ENCODE results near the gene SH3GL2.

SH3GL2 gene

DNA sequence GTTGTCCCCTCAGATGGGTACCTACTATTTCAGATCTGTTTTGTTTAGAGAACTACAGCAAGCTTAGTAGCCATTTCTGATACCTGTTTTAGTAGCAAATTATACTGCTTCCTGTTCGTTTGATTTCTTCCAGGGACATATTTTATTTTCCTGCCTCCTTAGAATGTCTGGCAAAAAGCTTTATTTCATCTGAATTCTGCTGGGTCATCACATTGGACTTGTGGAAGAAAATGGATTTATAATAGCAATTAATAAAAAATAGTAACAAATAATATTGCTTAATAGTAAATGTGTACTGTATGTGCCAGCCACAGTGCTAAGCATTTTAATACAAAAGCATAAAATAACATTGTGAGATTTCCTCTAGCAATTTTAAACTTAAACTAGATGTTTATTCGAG is 79.4 kb downstream of the SH3GL2 start:
- no peak for DNase-seq (ENCODE audit: low read depth)

DNA sequence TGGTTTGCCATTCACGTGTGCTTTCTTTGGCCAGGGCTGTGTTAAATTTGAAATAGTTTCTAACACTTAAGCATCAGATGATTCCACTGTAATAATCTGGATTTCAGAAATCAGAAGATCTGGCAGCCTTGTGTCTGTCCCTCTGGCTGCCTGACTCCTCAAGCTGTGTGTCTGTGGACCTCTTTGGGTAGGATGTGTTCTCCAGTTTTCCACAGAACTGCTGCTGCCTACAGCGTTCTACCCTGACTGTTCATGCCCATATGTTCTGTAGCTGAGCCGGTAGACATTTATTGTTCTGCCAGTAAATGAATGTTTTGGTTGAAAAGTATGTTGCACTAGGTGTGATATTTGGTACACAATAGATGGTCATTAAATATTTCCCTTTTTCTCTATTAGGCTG is 81.3 kb downstream of the SH3GL2 start:
- DNase-seq (ENCODE audit: low read depth), result no peak

DNA sequence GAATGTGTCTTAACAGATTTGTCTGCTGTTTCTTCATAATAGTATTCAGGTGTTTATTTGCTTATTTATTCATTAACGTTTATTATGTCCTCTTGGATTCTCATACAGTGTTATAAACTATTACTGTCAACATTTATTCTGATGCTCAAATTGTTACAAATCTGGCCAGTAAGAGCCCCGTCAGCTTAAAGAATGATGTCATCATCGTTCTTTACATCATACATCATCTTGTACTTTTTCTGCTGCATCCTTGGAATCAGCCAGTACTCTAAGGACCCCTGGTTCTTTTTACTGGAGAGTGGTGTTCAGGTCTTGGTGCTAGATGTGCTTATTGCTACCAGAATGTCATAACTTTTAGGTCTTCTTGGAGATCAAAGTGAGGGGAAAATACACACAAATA is 86.6 kb downstream of the SH3GL2 start:
- DNase-seq (ENCODE audit: low read depth), result no peak

DNA sequence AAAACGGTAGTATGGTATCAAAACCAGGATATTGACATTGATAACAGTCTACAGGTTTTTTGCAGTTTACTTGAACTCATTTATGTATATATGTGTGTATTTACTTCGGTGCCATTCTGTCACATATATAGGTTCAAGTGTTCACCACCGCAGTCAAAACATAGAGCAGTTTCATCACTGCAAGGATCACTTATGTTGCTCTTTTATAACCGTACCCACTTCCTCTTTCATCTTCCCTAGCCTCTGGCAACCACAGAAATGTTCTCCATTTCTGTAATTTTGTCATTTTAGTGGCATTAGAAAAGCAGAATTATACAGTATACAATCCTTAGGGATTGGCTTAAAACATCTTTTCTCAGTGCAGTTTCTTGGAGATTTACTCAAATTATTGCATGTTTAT is 90.3 kb downstream of the SH3GL2 start:
- no peak for DNase-seq (ENCODE audit: low read depth)

DNA sequence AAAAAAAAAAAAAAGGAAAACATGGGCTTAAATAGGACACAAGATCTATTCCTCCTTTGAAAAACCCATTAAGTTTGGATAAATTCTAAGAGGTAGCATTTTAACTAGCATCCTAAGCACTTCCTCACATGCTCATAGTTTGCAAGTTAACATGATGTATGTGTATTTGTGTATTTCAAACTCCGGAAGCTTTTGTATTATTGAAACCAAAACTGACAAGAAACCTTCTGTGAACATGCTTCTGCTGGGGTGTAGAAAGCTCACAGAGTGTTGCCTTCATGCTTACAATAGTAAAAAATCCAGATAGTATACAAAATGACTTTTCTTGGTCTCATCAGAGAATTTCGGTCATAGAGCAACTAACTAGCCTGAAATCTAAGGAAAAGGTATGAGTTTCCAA is 103.8 kb downstream of the SH3GL2 start:
- DNase-seq (ENCODE audit: low read depth), result no peak

DNA sequence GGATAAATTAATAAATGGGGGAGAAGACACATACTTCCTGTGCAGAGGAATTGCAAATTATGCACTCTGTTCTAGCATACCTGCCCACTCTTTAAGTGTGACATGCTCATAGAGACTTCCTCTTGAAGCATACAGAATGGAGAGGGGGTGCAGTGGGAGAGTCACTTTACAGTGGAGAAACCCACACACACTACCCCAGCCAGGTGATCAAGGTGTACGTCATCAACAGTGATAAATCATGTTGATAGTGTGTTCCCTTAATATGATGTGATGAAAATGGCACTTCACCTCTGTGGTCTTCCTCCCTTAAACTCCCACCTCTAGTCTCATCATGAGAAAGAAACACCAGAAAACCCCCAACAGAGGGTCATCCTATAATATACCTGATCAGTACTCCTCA is 110.0 kb downstream of the SH3GL2 start:
- no peak for DNase-seq (ENCODE audit: low read depth)

DNA sequence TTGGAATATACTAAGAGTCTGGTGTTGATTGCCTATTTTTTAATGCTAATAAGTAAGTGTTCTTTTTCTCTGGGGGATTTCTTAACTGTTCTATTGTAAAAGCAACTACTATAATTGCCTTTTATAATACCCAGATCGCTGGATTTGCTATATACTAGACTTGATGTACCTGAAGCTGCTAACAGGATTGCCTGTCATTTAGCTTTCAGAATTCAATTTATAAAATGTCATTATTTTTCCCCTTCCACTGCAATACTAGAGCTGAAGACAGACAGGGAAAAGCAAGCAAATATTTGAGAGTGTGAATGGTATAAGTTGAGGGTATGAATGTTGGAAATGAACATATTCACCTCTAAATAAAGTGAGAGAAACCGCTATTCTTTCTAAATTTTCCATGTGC is 115.5 kb downstream of the SH3GL2 start:
- DNase-seq (ENCODE audit: low read depth), result no peak

DNA sequence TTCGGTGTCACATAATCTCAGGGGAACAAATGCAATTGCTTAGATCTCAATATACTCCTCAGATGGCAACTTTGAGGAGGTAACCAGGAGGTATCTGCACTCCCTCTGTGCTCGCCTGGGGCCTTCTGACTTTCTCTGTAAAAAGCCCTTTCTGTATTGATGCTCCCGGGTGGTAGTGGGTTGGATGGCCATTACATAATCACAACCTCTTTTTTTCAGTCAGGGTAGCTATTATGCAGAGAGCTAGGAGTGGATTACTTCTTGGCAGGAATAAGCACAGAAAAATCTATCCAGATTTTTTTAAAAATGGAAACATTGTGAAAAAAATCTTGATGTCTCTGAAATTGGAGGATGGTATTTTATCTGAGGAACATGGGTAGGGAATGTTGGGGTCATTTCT is 116.6 kb downstream of the SH3GL2 start:
- no peak for DNase-seq (ENCODE audit: low read depth)

DNA sequence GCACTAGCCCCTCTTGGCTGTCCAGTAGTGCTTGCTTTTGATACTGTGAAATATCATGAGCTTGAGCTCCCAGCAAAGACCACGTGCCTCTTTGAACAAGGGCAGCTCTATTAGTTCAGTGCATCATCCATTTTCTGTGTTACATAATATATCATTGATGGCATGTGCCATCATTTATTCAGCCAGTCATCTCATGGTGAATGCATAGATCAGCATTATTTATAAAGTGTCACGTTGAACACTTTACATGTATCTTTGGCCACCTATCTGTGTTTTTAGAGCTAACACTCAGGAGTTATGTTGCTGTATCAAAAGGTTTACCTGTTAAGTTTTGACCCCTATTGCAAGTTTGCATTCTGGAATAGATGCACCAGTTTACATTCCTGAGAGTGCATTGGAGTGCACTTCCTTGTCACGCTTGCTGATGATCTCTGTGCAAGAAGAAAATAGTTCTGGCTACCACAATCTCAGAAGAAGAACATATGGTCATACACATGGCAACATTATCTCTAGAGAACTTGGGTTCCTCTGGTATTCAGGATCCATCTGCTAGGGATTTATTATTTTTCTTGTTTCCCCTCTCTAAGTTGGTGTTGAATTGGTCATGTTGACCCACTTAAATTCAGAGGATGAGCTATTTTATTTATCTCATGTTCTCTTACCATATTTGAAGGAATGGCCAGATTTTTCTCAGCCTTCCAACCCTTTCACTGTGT is 120.9 kb downstream of the SH3GL2 start:
- no peak for DNase-seq (ENCODE audit: low read depth)

DNA sequence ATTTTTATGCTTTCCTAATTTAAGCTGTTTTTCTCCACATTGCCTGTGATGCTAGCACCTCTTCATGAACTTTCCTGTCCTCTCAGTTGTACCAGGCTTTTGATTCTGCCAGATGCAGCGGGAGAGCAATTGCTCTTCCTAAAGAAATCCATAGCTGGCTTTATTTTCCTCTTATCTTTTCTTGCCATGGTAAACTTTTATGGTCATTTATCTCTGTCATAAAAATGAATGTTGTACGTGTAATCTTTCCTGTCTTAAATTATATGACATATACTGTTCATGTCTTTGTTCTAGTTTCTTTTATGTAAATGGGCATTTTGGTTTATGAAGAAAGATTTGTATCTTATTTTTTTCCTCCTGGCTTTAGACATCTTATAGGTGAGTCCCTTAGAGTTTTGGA is 127.5 kb downstream of the SH3GL2 start:
- DNase-seq (ENCODE audit: low read depth), result no peak

DNA sequence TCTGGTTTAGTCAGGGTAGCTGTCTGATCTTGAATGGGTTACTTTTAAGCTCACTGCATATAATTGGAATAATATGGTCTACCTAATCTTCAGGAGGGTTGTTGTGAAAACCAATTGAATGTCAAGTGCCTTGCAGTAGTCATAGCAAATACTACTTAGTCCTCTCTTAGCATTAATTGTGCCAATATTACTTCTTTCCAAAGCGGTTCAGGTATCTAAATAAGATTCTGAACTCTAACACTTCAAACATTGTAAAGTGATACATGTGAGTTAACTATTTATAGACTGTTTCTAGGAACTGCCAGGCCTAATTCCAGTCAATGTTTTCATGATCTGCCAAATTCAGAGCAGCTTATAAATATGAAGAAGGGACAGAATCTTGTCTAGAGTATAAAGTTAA is 140.2 kb downstream of the SH3GL2 start:
- DNase-seq (ENCODE audit: low read depth), result no peak

DNA sequence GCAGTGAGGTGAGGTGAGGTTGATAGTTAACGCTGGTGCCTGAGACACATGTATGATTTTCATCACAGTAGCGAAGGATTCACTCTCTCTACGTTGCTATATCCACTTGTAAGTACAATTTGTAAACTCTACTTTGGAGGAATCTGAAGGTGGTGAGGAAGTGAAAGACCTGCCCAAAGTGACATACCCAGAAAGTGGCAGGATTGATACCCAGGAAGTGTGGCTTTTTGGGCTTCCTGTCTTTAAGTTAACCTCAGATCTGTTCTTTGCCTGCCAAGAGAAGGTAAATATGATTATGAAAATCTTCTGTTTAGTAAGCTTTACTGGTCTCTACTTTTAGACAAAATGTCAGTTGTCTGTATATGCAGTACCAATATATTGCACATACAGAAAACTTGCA is 143.1 kb downstream of the SH3GL2 start:
- no peak for DNase-seq (ENCODE audit: low read depth)

DNA sequence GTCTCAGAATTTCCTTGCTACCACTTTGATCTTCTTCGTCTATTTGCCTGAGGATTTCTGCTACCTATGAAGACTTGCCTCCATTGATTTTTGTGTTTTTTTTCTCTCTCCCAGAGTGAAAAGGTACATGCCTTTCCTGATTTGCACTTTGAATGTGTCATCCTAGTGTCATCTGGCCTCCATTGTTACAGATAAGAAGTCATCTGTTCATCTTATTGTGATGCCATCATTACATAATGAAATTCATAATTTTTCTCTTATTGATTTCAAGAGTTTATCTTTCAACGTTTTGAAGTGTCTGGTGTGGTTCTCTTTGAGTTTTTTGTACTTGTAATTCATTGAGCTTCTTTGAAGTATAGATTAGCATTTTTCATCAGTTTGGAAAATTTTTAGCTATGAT is 144.8 kb downstream of the SH3GL2 start:
- DNase-seq (ENCODE audit: low read depth), result no peak

DNA sequence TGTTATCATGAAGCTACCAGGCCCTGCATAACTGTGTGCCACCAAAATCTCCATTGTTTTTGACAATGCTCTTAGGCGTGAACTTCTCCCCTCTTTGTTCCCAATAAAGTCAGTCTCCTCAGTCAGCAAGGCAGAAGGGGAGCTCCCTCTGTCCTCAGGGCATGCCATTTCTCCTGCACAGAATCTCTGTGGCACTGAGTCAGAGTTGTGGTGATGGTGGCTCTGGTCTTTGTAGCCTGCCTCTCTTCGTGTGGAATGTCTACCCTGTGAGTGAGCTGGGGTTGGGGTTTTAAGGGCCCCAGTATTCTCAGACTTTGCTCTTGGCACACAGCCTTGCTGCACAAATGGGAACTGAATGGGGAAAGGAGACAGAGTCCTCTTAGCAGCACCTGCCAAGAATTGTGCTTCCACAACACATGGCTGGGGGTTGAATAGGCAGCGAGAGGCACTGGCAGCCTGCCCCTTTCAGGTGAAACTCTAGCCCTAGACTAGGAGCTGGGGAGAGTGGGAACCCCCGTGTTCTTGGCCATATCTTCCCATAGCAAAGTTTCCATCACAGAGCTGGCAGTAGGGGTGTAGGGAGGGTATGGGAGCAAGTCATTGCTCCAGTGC is 146.6 kb downstream of the SH3GL2 start:
- DNase-seq (ENCODE audit: low read depth), result no peak

DNA sequence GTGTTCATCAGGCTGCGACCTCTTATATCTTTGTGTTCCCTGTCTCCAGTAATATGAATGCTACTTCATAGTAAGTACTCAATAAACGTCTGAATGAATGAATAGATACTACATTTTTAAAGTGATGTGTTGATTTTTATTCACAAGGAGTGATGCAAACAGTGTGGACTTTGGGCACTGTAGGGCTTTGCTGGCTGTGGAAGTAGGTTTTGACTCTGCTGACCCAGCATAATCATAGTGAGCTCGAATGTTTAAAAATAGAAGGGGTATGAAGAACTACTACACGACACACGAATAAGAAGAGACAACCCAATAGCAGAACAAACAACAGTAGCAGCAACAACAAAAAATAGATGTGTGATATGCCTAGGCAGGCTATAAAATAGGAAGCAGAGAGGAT is 147.4 kb downstream of the SH3GL2 start:
- no peak for DNase-seq (ENCODE audit: low read depth)

DNA sequence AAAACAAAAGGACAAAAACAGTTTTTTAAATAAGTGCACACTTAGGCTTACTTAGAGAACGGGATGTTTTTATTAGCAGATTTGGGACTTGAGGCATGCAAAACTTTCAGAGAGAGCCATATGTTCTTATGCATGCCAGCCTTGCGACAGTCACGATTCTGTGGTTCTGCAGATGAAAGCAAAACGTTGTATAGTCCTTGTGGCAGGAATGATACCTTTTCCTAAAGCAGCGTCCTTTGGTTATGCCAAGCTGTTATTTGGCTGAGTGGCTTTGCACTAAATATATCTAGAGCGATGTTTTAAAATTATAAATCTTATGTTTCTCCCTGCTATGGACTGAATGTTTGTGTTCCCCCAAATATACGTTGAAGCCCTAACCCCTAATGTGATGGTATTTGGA is 152.0 kb downstream of the SH3GL2 start:
- no peak for DNase-seq (ENCODE audit: low read depth)

DNA sequence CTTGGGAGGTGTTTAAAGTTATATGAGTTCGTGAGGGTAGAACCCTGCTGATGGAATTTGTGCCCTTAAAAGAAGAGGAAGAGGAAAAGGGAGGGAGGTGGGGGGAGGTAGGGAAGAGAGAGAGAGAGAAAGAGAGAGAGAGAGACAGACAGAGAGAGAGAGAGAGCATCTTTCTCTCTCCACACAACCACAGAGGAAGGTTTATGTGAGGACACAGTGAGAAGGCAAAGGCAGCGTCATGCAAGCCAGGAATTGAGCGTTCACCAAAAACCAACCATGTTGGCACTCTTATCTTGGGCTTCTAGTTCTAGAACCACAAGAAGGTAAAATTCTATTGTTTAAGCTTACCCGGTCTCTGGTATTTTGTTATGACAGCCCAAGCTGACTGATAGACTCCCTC is 152.4 kb downstream of the SH3GL2 start:
- no peak for DNase-seq (ENCODE audit: low read depth)

DNA sequence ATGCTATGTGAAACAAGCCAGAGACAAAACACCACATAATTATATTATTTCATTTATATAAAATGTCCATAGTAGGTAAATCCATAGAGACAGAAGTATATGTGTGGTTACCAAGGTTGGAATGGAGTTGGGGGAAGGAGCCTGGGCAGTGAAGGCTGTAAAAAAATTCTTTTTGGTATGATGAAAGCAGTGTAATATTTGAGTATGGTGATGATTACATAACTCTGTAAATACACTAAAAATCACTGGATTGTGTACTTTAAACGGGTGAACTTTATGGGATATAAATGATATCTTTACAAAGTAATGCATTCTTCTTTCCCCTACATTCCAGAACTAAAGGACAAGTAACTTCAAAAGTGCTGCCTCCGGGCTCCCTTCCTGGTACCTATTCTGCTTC is 155.8 kb downstream of the SH3GL2 start:
- DNase-seq (ENCODE audit: low read depth), result no peak

DNA sequence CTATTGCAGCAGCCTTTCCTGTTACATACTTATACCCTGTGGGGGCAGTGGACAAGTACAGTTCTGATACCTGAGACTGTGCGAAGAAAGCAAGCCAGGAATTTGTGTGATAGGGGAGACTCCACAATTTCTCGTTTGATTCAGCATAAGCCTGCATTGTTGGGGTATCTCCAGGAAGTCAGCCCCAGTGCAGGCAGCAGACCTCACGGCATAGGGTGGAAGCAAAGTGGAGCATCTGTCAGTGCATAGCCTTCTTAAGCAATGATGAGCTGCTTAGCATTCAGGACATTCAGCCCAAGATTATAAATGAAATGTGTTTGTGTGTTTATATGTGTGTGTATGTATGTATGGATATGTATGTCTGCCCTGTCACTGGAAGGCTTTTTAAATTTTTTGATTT is 157.0 kb downstream of the SH3GL2 start:
- DNase-seq (ENCODE audit: low read depth), result no peak

DNA sequence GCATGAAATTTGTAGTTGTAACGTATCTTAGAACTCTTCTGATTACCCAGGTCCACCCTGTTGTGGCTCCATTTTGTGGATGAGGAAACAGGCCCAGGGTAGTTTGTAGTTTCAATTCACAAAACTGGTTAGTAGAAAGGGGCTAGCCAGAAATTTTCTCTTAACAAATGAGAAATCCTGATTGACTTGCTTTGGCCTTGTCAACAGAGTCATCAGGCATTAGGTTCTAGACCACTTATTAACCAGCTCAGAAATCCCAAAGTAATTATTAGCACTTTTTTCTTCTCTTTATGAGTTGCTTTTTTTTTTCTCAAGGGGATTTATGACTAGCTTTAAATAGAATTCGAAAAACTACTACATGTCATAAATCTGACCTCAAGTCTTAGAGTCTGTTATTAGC is 160.2 kb downstream of the SH3GL2 start:
- DNase-seq (ENCODE audit: low read depth), result no peak

DNA sequence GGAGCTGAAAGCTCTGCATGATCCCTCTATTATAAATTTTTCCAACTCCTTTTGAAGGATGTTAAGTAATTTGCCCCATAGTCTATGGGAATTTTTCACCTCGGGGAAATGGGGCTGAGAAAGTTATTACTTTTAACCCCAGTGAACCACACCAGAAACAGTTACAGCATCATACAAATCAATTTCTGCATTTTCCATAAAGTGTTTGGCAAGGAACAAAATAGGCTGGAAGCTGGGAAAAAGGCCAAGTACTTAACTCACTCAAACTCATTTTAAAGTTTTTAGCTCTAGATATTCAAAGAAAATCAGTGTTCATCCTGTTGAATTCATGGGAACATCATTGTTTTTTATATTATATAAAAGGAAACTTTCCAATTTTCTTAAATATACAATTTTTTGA is 160.9 kb downstream of the SH3GL2 start:
- no peak for DNase-seq (ENCODE audit: low read depth)

DNA sequence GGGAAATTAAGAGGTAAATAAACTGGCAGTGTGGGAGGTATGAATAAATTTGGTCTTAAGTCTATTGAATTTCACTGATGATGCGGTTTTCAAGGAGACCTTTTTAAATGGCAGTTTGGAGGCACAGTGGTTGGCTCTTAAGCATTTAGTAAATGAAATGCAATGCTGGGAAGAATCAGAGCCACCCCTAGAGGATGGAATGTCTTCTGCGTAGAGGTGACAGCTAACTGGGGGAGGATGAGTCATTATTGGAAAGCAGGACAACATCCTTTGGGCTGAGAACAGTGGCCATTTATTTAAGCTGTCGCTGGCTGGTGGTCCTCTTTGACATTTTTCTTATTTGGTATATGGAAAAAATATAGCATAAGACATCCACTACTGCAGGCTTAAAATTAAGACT is 163.2 kb downstream of the SH3GL2 start:
- DNase-seq (ENCODE audit: low read depth), result no peak

DNA sequence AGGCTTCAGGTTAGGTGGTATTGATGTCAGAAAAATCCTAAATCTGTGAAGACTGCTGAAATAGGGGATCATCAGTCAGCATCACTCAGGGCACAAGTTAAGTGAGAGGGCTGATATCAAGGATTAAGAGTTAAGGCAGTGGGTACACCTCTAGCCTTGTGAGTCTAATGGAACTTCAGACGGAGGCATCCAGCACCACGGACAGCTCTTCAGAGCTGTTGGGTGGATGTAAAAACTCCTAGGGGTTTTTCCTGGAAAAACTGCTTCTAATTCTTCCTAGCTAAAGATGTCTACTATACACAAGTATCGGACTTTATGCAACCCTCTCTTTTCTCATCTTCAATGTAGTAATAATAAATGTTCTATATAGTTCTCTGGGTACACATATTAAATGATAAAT is 165.9 kb downstream of the SH3GL2 start:
- no peak for DNase-seq (ENCODE audit: low read depth)

DNA sequence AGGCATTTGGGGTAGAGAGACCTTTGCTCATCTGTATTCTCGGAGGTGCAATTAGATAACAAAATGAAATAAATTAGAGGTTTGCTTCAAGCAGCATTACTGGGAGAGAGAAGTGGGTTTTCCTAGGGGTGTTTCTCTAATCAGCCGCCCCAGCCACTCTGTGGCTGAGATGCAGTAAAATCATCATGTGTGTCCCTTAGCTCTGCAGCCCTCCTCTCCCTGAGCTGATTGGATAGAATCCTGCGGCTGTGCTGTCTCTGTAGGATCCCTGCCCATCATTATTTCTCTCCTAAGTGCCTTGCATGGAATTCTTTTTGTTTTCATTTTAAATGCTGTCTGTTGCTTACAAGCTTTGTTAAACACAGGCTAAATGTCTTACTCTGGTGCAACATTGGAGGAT is 171.4 kb downstream of the SH3GL2 start:
- DNase-seq (ENCODE audit: low read depth), result no peak

Data from activated gamma-delta T cell treated with anti-CD3 and anti-CD28 coated beads, Interleukin-2, amount 50 U/mL, for 16 hours (primary cell).